ENCODE data around the gene GPR158.
"Not testable (repeated sequence)": the region's sequence is repeated elsewhere in the genome, so short reads cannot be mapped to it uniquely, and the experiment has no call there.

Gene GPR158

DNA sequence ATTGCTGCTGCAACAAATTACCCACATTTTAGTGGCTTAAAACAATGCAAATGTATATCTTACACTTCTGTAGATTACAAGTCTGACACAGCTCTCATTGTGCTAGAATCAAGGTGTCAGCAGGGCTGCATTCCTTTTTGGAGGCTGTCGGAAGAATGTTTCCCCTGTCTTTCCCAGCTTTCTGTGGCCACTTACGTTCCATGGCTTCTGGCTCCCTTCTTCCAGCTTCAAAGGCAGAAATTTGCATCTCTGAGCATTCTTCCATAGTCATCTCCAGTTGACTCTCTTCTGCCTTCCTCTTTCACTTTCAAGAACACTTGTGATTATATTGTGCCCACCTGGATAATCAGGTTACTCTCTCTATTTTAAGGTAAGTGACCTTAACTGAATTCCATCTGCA lies 125.3 kb downstream of the GPR158 start:
- no peak for DNase-seq (ENCODE audit: extremely low read depth in 1 of 2, low read depth in 1 of 2)

DNA sequence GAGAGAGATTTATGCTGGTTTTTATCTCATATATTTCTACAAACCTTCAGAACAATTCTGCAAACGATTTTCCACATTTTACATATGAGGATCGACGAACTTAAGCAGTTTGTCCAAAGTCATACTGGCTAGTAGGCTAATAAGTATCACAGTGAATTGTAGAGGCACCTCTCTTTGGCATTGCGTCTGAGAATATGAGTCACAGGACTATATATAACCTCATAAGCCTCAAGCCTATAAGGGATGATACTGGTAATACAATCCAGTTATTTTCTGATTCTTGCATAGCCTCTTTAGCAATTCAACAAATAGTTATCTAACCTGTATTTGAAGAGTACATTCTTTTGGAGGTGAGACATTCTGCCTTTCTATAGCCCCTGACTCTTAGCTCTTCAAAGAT lies 129.8 kb downstream of the GPR158 start:
- no peak for DNase-seq (ENCODE audit: extremely low read depth in 1 of 2, low read depth in 1 of 2)

DNA sequence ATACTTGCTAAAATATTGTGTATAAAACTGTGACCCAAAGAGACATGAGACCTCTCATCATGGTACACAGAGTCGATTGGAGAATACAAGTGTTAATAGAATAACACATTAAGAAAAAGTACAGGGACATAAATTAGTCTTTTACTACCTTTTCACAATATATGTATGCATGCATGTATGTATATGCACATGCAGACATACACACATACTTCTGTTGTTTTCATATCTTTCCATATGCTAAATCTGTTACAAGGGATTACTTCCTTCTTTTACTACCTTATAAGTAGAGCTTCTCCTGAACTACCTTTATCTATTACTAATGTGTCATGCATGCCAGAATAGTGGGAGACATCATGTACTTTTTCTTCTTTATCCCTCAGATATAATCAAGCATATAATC lies 131.6 kb downstream of the GPR158 start:
- DNase-seq (ENCODE audit: extremely low read depth in 1 of 2, low read depth in 1 of 2) = no peak

- DNase-seq (ENCODE audit: extremely low read depth in 1 of 2, low read depth in 1 of 2) = no peak
These were observed 133.5 kb downstream of the GPR158 start for GRCh38 chr10:25308278-25308677.

DNA sequence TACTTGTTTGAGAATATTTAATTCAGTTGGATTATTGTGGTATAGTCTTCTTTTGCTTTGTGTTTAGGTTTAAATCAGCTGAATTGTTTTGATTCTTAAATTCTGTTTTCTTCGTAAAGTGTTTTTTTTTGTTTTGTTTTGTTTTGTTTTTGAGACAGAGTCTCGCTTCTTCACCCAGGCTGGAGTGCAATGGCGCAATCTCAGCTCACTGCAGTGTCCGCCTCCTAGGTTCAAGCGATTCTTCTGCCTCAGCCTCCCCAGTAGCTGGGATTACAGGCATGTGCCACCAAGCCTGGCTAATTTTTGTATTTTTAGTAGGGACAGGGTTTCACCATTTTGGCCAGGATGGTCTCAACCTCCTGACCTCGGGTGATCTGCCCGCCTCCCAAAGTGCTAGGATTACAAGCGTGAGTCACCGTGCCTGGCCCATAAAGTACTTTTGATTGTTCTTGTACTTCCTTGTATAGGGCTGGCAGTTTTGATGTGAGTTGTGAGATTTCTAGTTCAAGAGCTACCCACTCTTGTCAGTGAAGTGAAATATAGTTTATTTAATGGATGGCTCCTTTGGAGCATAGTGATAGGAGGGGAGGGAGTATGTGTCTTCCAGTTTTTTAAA lies 142.9 kb downstream of the GPR158 start:
- not testable (repeated sequence) for DNase-seq (ENCODE audit: extremely low read depth in 1 of 2, low read depth in 1 of 2)

DNA sequence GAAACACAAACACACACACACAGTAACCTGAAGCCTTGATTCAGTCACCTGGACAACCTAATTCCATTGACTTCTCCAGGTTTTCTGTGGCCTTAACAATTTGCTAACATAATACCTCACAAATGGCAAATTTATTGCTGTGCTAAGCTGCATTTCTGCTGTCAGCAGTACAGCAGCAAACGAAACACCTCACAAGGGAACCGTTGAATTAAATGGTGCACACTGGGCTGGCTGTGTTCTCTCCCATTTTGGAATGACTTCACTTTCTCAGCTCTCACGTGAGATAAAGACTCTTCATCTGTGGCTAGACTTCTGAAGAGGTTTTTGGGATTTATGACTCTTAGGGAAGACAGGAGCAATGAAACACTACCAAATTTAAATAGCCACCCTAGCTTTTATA lies 152.5 kb downstream of the GPR158 start:
- DNase-seq (ENCODE audit: extremely low read depth in 1 of 2, low read depth in 1 of 2) = no peak

- no peak for DNase-seq (ENCODE audit: extremely low read depth in 1 of 2, low read depth in 1 of 2)
These were observed 153.6 kb downstream of the GPR158 start for GRCh38 chr10:25328361-25328760.

DNA sequence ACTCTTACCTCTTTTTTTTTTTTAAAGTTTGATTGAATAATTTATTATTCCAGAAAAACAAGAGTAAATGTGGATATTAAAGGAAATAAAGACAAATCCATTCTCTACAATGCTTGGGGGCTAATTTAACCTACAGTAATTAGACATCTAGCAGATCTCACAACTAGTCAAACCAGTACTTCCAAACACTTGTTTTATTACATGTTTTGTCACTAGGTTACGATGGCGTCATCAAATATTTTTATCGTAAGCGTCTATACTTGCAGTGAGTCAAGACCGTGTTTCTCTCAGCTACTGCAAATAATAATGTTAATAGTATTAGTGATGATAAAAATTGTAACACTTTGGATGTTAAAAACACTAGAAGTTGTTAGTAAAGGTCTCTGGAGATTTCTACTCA lies 154.8 kb downstream of the GPR158 start:
- DNase-seq (ENCODE audit: extremely low read depth in 1 of 2, low read depth in 1 of 2) = not testable (repeated sequence)

GRCh38 chr10:25334445-25334844 lies 159.6 kb downstream of the GPR158 start:
- no peak for DNase-seq (ENCODE audit: extremely low read depth in 1 of 2, low read depth in 1 of 2)

GRCh38 chr10:25336330-25336729 lies 161.5 kb downstream of the GPR158 start:
- no peak for DNase-seq (ENCODE audit: extremely low read depth in 1 of 2, low read depth in 1 of 2)

DNA sequence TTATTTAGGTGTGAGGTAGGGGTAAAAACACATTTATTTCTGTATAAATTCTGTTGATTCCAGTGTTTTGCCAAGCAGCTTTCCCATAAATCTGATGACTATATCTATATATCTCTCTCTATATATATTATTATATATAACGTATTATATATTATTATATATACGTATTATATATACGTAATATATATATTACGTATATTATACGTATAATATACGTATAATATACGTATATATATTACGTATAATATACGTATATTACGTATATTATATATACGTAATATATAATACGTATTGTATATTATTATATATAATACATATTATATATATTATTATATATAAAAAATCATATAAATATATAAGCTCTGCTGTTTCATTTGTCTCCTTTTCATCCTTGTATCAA lies 163.5 kb downstream of the GPR158 start:
- DNase-seq (ENCODE audit: extremely low read depth in 1 of 2, low read depth in 1 of 2) = no peak

DNA sequence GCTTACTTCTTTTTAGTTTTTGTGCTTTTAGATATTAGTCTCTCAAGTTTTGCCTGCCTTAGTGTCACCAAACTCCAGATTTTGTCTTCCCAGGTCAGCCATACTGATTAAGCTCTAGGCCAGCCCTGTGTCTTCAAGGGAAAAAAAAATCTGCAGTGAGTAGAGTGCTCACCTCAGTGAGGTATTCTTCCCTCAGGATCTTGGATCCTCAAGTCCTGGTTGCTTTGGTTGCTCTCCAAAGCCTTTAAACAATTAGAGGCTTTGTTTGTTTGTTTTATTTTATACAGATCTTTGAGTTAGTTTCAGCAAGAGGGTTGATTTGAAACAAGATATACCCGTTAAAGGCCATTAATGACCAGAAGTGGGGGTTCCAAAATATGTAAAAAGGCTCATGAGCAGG lies 165.2 kb downstream of the GPR158 start:
- no peak for DNase-seq (ENCODE audit: extremely low read depth in 1 of 2, low read depth in 1 of 2)

DNA sequence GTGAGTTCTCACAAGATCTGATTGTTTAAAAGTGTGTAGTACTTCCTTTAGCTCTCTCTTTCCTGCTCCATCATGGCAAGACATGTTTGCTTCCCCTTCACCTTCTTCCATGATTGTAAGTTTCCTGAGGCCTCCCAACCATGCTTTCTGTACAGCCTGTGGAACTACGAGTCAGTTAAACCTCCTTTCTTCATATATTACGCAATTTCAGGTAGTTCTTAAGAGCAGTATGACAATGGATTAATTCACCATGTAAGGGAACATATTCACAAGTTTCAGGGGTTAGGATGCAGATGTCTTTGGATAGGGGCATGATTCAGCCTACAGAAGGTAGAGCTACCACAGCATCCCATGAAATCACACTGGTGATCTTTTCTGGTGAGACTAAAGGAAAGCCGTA lies 174.7 kb downstream of the GPR158 start:
- DNase-seq (ENCODE audit: extremely low read depth in 1 of 2, low read depth in 1 of 2) = no peak

DNA sequence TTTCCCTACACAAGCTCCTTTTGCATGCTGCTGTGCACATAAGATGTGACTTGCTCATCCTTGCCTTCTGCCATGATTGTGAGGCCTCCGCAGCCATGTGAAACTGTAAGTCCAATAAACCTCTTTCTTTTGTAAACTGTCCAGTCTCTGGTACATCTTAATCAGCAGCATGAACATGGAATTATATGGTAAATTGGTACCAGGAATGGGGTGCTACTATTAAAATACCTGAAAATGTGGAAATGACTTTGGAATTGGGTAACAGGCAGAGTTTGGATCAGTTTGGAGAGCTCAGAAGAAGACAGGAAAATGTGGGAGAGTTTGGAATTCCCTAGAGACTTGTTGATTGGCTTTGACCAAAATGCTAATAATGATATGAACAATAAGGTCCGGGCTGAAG lies 181.8 kb downstream of the GPR158 start:
- no peak for DNase-seq (ENCODE audit: extremely low read depth in 1 of 2, low read depth in 1 of 2)

GRCh38 chr10:25357269-25357668 lies 182.5 kb downstream of the GPR158 start:
- no peak for DNase-seq (ENCODE audit: extremely low read depth in 1 of 2, low read depth in 1 of 2)

DNA sequence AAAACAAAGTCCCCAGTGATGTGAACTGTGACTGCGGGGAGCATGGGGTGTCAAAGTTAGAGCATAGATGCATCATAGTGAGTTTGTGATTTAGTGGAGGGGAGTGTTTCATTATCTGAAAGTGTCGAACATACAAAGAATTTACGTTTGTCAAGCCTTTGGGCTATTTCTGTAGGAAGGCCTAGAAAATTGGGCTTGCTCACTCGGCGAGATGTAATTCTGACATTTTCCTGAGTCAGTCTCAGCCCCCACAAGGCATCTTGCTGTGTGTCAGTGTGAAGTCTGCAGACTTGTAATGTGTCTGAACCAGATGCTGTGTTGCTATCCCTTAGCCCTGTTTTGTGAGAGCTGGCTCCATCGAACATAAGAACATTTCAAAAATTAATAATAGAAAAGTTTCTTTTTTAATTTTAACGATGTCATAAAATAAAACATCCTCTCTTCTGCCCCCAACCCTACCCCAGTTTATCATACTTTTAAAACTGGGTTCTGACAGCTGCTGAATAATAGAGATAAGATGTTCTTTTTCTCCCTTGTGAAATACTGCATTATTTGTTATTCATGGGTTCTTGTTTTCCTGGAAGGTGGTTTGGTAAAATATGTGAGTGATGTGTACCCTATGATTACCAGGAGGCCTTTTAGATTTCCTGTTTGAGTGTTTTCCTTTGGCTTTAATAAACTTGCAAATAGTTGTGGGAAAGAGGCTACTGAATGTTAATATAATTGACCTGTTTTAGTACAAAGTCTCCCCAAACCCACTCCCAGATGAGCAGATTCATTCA lies 207.4 kb downstream of the GPR158 start:
- DNase-seq (ENCODE audit: extremely low read depth in 1 of 2, low read depth in 1 of 2) = no peak

- not testable (repeated sequence) for DNase-seq (ENCODE audit: extremely low read depth in 1 of 2, low read depth in 1 of 2)
These were observed 208.1 kb downstream of the GPR158 start for GRCh38 chr10:25382901-25383300.

GRCh38 chr10:25383686-25384085 lies 208.9 kb downstream of the GPR158 start:
- DNase-seq (ENCODE audit: extremely low read depth in 1 of 2, low read depth in 1 of 2) = no peak

GRCh38 chr10:25384618-25385017 lies 209.8 kb downstream of the GPR158 start:
- no peak for DNase-seq (ENCODE audit: extremely low read depth in 1 of 2, low read depth in 1 of 2)

DNA sequence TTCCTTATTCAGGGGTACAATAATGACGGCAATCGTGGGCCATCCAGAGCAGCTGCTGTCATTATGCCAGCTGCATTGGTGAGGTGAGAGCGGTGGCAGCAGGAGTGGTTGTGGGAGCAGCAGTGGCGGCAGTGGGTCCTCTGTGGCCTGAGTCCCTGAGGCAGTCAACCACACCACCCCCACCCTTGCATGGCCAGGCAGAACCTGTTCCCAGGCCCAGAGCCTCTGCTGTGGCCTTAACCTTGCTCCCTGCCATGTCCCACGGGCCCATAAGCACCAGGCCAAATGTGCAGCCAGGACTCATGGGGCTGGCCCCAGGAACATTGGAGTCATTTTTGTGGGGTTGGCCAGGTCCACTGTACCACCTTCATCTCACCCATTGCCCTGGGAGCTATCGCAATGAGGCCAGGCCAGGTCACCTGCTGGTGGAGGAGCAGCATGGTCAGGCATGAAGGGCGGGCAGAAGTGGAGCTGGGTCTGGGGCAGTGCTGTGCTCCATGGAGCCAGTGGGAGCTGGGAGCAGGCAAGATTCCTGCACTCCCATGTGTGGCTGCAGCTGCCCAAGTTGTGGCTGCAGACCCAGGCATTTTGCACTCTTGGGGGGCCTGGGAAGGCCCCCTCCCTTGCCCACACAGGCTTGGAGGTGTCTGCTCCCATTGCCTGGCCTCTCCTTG lies 213.5 kb downstream of the GPR158 start:
- DNase-seq (ENCODE audit: extremely low read depth in 1 of 2, low read depth in 1 of 2) = no peak

DNA sequence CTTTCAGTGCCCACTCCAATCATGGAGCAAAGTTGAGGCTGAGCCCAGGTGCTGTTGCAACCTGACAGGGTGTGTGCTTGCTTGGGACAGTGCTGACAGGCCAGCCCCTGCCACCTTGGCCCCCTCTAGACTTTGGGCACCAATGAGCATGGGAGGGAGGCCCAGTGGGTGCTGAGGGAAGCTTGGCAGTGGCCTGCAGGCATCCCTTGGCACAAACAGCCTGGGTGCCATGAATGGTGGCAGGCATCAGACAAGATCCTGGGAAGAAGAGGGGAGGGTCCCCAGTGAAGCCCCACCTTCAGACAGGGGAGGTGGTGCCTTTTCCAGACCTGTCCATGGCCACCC lies 214.0 kb downstream of the GPR158 start:
- no peak for DNase-seq (ENCODE audit: extremely low read depth in 1 of 2, low read depth in 1 of 2)

GRCh38 chr10:25390733-25391132 lies 215.9 kb downstream of the GPR158 start:
- DNase-seq (ENCODE audit: extremely low read depth in 1 of 2, low read depth in 1 of 2) = no peak
